Endothelial cell of umbilical vein (primary cell): Measurements from ENCODE around the gene OR52B6. TPM values are rescaled to one million over a fixed set of nuclear protein-coding genes. Genes with fewer than 3 reads are reported as not detected.
"Not testable (repeated sequence)": the region's sequence is repeated elsewhere in the genome, so short reads cannot be mapped to it uniquely, and the experiment has no call there.

Experiments used
- BruUV-seq: library from RNA; stranded (reverse); fragments of 400-500 nt; replicated peaks from 2 replicates; lab custom pipeline; 2021; lab: Mats Ljungman, UMichigan
- CTCF ChIA-PET: fragments of 300-600, 350-600 bp; sonication (Branson Sonifier 250); formaldehyde crosslinking; loops from one replicate; lab custom pipeline; 2021; ENCODE audit warnings: antibody characterized with exemption, inconsistent platforms; lab: Charles Lee
- POLR2A ChIA-PET: fragments of 300-600, 350-600 bp; sonication (Branson Sonifier 250); formaldehyde crosslinking; loops from one replicate; lab custom pipeline; 2021; ENCODE audit warnings: antibody characterized with exemption, inconsistent platforms; lab: Charles Lee
- DNase-seq: peaks from one replicate; pipeline ENCODE4 v3.0.0-alpha.2; 2011; ENCODE audit warnings: low read depth, low spot score
- FAIRE-seq: peaks from 2 replicates; lab custom pipeline; 2011; peaks lifted over from hg19 to GRCh38; lab: Jason Lieb, UNC
- H2AFZ ChIP-seq: 2 replicates; pipeline ENCODE4 v1.6.0; 2012; ENCODE audit warnings: low read depth, low read length, control low read depth, inconsistent platforms
- H3K27ac ChIP-seq: 2 replicates; pipeline ENCODE4 v1.5.1; 2011; ENCODE audit warnings: low read depth, mild to moderate bottlenecking, control low read depth, low read length, moderate library complexity; ENCODE audit not compliant: insufficient read depth
- H3K27me3 ChIP-seq, 2 experiments: 2 replicates each; pipeline versions ENCODE4 v1.6.0 to v1.6.1; 2011; ENCODE audit warnings: low read length in 2 of 2, mixed read lengths in 1 of 2; ENCODE audit not compliant: control insufficient read depth in 2 of 2, insufficient read depth in 2 of 2
- H3K36me3 ChIP-seq, 2 experiments: 2 replicates in 1 of 2; 3 replicates in 1 of 2; pipeline ENCODE4 v1.5.1; 2011; ENCODE audit warnings: low read length in 2 of 2, mild to moderate bottlenecking in 1 of 2, moderate library complexity in 1 of 2; ENCODE audit not compliant: control insufficient read depth in 2 of 2, insufficient read depth in 2 of 2; ENCODE audit errors: extremely low read depth in 1 of 2
- H3K4me1 ChIP-seq: 3 replicates; pipeline ENCODE4 v1.5.1; 2011; ENCODE audit warnings: mild to moderate bottlenecking, low read length; ENCODE audit not compliant: control insufficient read depth, insufficient read depth; ENCODE audit errors: extremely low read depth
- H3K4me2 ChIP-seq: 2 replicates; pipeline ENCODE4 v1.6.1; 2011; ENCODE audit warnings: low read length, control low read depth, mixed read lengths; ENCODE audit not compliant: insufficient read depth
- H3K4me3 ChIP-seq, 3 experiments: fragments of 200-600 bp in 1 of 3; sonication (generic), shearing (Covaris generic) in 1 of 3; replicated peaks in 1 of 3; 2 replicates each; pipeline ENCODE4 v1.5.1; 2011 to 2016; ENCODE audit warnings: control low read depth in 3 of 3, low read length in 3 of 3, mild to moderate bottlenecking in 2 of 3, inconsistent platforms in 1 of 3, low read depth in 1 of 3, moderate library complexity in 1 of 3; ENCODE audit not compliant: insufficient read depth in 1 of 3
- H3K79me2 ChIP-seq: 2 replicates; pipeline ENCODE4 v1.6.0; 2012; ENCODE audit warnings: low read length, inconsistent platforms; ENCODE audit not compliant: control insufficient read depth, insufficient read depth
- H3K9ac ChIP-seq: replicated peaks from 2 replicates; pipeline ENCODE3; 2011; ENCODE audit warnings: low read length, control low read depth; ENCODE audit not compliant: insufficient read depth; ENCODE audit errors: extremely low read depth
- H3K9me1 ChIP-seq: replicated peaks from 3 replicates; pipeline ENCODE4 v1.6.0; 2011; ENCODE audit warnings: mild to moderate bottlenecking, low read length; ENCODE audit not compliant: control insufficient read depth, insufficient read depth; ENCODE audit errors: extremely low read depth
- H3K9me3 ChIP-seq: replicated peaks from 2 replicates; pipeline ENCODE4 v1.5.1; 2012; ENCODE audit warnings: low read length, inconsistent platforms; ENCODE audit not compliant: control insufficient read depth, insufficient read depth
- H4K20me1 ChIP-seq: replicated peaks from 2 replicates; pipeline ENCODE3; 2011; ENCODE audit warnings: mild to moderate bottlenecking, low read length; ENCODE audit not compliant: control insufficient read depth, insufficient read depth; ENCODE audit errors: extremely low read depth
- CTCF ChIP-seq, 2 donors: IDR thresholded peaks; 1 replicate in 1 of 2; 2 replicates in 1 of 2; pipeline ENCODE4 v1.5.1; 2011; ENCODE audit warnings: low read length in 2 of 2, mild to moderate bottlenecking in 2 of 2, moderate library complexity in 2 of 2, control low read depth in 1 of 2, inconsistent platforms in 1 of 2, low read depth in 1 of 2; ENCODE audit not compliant: insufficient read depth in 1 of 2; ENCODE audit errors: extremely low read depth in 1 of 2
- EZH2 ChIP-seq: IDR thresholded peaks from 2 replicates; pipeline ENCODE4 v1.6.1; 2012; ENCODE audit warnings: borderline replicate concordance, low read depth, mild to moderate bottlenecking, moderate library complexity, low read length, inconsistent platforms; ENCODE audit not compliant: severe bottlenecking
- FOS ChIP-seq: IDR thresholded peaks from 2 replicates; pipeline ENCODE4 v1.6.1; 2011; ENCODE audit warnings: mild to moderate bottlenecking, low read length, moderate library complexity, borderline replicate concordance; ENCODE audit not compliant: insufficient read depth
- GATA2 ChIP-seq: IDR thresholded peaks from 2 replicates; pipeline ENCODE4 v1.7.0; 2011; ENCODE audit warnings: low read depth, mild to moderate bottlenecking, moderate library complexity, mixed read lengths, low read length; ENCODE audit not compliant: insufficient read length, insufficient read depth
- JUN ChIP-seq: IDR thresholded peaks from 2 replicates; pipeline ENCODE4 v1.6.1; 2011; ENCODE audit warnings: borderline replicate concordance, low read depth; ENCODE audit not compliant: insufficient read length, insufficient read depth
- MAX ChIP-seq: IDR thresholded peaks from 2 replicates; pipeline ENCODE4 v1.6.1; 2011; ENCODE audit not compliant: insufficient read depth, insufficient read length
- MYC ChIP-seq: IDR thresholded peaks from one replicate; pipeline ENCODE4 v1.6.1; 2011; ENCODE audit warnings: mild to moderate bottlenecking, low read depth, low read length
- POLR2A ChIP-seq: IDR thresholded peaks from 2 replicates; pipeline ENCODE4 v1.6.1; 2012; ENCODE audit warnings: low read depth, mild to moderate bottlenecking, control low read depth, low read length
- POLR2AphosphoS5 ChIP-seq: IDR thresholded peaks from 2 replicates; pipeline ENCODE4 v1.6.1; 2012; ENCODE audit warnings: low read depth, mild to moderate bottlenecking, control low read depth, low read length, moderate library complexity; ENCODE audit not compliant: insufficient read depth
- dilution Hi-C: fragments of 300-500 bp; cut with MboI; formaldehyde crosslinking; loops from one replicate; pipeline ENCODE4 v1.15.0; 2019; ENCODE audit warnings: low sequenced_read_pairs; ENCODE audit not compliant: extremely low pct_ligation_motif_present
- intact Hi-C: fragments of 100-400 bp; cut with micrococcal nuclease; formaldehyde crosslinking; loops from one replicate; pipeline ENCODE4 v1.10.0; 2022
- polyA plus RNA-seq, 4 experiments: library from polyadenylated mRNA; depleted of rRNA in 3 of 4; stranded (reverse) in 3 of 4; unstranded in 1 of 4; fragments of >200 nt; gene quantifications; 2 replicates each; pipeline versions ENCODE4 v1.2.1 to v1.2.3, GENCODE V29; 2011 to 2012; ENCODE audit warnings: missing spikeins in 1 of 4
- total RNA-seq: library from RNA; stranded (reverse); gene quantifications from 2 replicates; pipeline ENCODE4 v1.2.3, GENCODE V29; 2021

OR52B6 gene
- total and polyA plus RNA-seq, 2 donors (not counting 3 experiments of a cell fraction or from before 2014, with no cell fraction given): not detected

GRCh38 chr11:5581014-5581413 lies 337 bp downstream of the OR52B6 start:
- Histone ChIP-seq H4K20me1 (no peaks in the 10 kb centered on the region), H3K27me3 (peaks cover 0 to 3% of the 10 kb centered on the region in 2 experiments), H3K4me2 (no peak overlapping the region), H3K9me1 (no peaks in the 10 kb centered on the region), H3K9ac (no peak overlapping the region), H3K36me3 (no peaks in the 10 kb centered on the region), H3K27ac (no peak overlapping the region), H3K4me3 (no peak overlapping the region), H3K4me1 (no peaks in the 10 kb centered on the region), H3K9me3 (no peaks in the 10 kb centered on the region), H3K79me2 (no peaks in the 10 kb centered on the region), H2AFZ (no peak overlapping the region)
- BruUV-seq: no TSS peak
- POLR2A ChIA-PET: no interaction called here
- DNase-seq (no peak), FAIRE-seq (no peak)
- TF ChIP-seq JUN: no peak
- TF ChIP-seq GATA2: no peak
- TF ChIP-seq CTCF (IDR thresholded peaks at IDR 0.05; ENCODE audit: extremely low read depth in 1 of 2, insufficient read depth in 1 of 2, low read depth in 1 of 2, low read length in 2 of 2): no peak
- no peak for TF ChIP-seq MAX
- TF ChIP-seq FOS: no peak
- TF ChIP-seq EZH2: no peak
- no peak for TF ChIP-seq MYC
- no peak for TF ChIP-seq POLR2AphosphoS5
- no peak for TF ChIP-seq POLR2A
- dilution Hi-C loops (no loop called here), intact Hi-C loops (no loop called here)
- CTCF ChIA-PET: no interaction called here

DNA sequence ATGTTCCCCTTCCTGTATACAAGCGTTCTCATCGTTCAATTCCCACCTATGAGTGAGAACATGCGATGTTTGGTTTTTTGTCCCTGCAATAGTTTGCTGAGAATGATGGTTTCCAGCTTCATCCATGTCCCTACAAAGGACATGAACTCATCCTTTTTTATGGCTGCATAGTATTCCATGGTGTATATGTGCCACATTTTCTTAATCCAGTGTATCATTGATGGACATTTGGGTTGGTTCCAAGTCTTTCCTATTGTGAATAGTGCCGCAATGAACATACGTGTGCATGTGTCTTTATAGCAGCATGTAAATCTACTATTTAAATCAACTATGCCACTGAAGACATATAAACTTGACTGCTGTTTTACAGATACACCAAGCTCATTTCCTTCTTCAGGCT lies 3.8 kb downstream of the OR52B6 start:
- H4K20me1 ChIP-seq, H3K9ac ChIP-seq, H3K9me3 ChIP-seq, H3K4me3 ChIP-seq, POLR2A ChIA-PET, H3K27me3 ChIP-seq, H2AFZ ChIP-seq, dilution Hi-C loops, H3K4me1 ChIP-seq, H3K4me2 ChIP-seq, H3K27ac ChIP-seq, FAIRE-seq, DNase-seq, H3K79me2 ChIP-seq, H3K9me1 ChIP-seq, BruUV-seq, CTCF ChIA-PET, intact Hi-C loops, H3K36me3 ChIP-seq: not testable (repeated sequence)

DNA sequence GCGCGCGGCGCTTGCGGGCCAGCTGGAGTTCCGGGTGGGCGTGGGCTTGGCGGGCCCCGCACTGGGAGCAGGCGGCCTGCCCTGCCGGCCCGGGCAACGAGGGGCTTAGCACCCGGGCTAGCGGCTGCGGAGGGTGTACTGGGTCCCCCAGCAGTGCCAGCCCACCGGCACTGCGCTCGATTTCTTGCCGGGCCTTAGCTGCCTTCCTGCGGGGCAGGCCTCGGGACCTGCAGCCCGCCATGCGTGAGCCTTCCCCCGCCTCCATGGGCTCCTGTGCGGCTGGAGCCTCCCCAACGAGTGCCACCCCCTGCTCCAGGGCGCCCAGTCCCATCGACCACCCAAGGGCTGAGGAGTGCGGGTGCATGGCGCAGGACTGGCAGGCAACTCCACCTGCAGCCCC lies 9.2 kb downstream of the OR52B6 start:
- H3K79me2 ChIP-seq, H3K4me1 ChIP-seq, H3K4me3 ChIP-seq, FAIRE-seq, H3K27me3 ChIP-seq, H3K9ac ChIP-seq, H2AFZ ChIP-seq, H3K9me3 ChIP-seq, DNase-seq, dilution Hi-C loops, BruUV-seq, POLR2A ChIA-PET, H3K27ac ChIP-seq, H4K20me1 ChIP-seq, H3K9me1 ChIP-seq, H3K4me2 ChIP-seq, H3K36me3 ChIP-seq: not testable (repeated sequence)
- intact Hi-C loops: loop anchor here (10.0 kb wide), 1 partner anchor 645 kb away; the partner anchor contains the start of genes CNGA4 and FHIP1B
- CTCF ChIA-PET: interaction anchor here (1.3 kb wide), 1 partner anchor 10 kb away, joined by 3 read pairs; no protein-coding TSS in a partner anchor
